ENCODE results near the gene HOXB8.

HOXB8 gene

DNA sequence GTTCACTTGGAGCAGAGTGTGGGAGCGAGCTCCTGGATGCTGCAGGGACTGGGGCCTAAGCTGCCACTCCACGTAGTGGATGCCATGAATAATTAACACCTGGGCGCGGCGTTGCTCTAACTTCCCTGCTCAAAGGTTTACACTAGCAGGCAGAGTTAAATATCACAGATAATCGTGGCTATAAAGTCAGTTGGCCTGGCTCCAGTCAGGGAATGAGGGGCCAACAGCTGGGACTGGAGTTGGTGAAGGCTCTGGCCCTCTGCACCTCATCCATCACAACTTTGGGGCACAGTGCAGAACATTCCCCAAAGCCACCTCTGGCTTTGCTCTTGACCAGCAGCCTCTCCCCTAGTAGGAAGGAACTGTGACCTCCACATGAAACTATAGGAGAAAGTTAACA is 47.9 kb downstream of the HOXB8 start:
- DNase-seq, result no peak

DNA sequence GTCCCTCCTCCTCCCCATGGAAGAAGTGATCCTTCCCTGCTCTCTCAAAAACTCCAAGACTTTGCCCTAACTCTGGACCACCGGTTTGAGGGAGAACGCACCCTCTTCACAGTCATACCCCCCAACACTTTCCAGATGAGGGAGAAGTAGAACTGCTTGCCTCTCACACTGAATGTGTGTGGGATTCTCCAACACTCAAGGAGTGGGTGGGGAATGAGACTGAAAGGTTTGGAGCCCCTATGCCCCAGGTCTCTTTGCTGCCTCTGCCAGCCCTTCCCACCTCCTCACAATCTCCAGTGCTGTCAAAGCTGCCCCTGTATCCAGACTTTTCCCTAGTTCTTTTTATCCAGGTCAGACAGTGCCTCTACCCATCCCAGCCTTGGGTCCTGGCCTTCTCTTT is 48.4 kb downstream of the HOXB8 start:
- DNase-seq, result no peak

DNA sequence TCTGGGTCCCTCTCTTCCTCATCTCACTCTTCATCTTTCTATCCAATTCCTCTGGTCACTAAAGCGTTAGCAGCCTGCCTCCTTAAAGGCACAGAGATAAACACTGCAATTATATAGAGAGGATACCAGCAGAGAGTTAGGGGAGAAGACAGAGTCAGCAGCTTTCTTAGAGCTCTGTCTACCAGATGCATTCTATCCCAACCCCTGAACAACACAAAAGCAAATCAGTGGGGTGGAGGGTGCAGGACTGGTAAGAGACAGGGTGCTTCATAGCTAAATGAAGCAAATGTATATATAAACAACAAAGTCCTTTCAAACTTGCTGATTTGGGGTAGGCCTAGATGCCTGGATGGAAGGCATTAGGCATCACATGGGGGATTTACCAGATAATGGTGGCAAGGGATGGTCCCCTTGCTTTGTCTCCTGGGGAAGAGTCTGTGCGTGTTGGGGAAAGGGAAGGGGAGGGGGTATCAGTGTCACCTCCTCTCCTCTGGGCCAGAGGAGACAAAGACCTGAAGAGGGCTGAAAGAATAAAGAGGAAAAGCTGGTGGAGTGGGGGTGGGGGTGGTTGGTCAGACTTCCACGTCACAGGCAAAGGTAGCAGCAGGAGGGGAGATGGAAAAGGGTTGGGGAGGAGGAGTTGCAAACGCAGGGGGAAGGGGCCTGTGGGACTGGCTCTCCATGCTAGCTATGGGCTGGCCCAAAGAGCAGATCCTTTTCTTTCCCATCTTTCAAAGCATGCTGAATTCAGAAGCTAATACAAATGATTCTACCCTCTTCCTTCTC is 49.0 kb downstream of the HOXB8 start:
- DNase-seq, result no peak

DNA sequence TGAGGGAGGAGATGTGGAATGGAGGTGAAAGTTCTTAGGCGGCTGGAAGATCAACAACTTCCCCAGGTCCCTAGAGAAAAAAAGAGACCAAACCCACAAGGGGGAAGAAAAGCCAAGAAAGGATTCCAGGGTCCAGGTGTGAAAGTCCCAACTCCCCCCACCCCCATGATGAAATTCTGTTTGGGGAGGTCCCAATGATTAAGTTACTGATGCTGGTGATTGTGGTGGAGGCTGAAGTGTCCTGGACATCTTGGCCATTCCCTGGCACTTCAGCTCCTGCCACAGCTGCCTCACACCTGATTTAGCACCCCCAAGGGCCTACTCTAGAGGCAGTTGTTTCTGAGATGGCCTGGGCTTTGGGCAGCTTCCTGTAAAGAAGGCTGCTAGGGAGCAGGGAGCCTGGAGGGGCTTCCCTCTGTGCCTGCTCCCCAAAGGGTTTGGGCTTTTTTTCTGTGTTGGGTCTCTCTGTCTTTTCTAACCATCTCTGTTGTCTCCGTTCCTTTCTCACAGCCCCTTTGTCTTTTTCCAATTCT is 50.0 kb downstream of the HOXB8 start:
- DNase-seq, result no peak

DNA sequence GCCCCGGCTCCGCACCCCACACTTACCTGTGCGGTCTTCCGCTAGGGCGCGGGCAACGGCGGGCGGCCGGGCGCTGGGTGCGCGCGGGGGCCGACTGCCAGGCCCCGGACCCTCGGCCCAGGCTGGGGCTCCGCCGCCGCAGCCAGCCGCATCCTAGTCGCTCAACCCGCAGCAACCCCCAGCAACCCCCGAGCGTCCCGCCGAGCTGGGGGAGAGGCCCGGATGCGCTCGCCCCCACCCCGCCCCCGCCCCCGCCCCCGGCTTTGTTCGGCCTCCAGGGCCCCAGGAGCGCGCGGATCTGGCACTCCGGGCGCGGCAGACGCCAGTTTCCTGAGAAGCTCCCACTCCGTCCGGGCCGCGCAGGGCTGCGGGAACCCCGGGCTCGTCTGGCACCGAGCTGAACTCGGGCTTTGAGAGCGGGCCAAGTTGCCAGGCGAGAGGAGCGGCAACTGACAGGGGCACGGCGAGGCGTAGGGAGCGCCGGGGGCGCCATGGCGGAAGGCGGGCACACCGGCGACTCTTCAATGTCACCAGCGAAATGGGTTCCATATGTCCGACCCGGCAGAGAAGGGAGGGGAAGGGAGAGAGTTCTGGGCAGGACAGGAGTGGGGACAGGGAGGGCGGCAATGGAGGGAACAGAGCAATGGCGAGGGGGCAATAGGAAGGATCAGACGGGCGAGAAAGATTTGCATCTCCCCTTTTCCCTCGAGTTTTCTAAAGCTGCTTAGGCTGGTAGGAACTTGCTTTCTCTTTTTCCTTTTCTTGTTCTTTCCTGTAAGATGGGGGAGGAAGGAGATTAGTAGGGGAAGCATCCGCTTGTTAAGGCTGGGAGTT is 50.7 kb downstream of the HOXB8 start:
- DNase-seq, result no peak

DNA sequence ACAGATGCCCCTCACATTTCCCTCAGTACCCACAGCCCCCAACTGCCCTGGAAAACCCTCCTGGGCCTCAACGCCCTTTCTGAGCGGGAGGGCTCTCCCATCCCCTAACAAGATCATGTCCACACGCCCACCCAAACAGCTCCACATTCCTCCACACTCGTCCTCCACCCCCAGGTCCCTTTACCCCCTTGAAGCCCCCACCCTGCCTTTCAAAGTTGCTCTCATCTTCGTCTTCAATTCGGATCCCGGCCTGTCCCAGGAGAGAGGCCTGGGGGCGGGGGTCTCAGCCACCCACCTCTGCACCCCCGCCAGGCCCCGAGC is 51.3 kb downstream of the HOXB8 start:
- no peak for DNase-seq

DNA sequence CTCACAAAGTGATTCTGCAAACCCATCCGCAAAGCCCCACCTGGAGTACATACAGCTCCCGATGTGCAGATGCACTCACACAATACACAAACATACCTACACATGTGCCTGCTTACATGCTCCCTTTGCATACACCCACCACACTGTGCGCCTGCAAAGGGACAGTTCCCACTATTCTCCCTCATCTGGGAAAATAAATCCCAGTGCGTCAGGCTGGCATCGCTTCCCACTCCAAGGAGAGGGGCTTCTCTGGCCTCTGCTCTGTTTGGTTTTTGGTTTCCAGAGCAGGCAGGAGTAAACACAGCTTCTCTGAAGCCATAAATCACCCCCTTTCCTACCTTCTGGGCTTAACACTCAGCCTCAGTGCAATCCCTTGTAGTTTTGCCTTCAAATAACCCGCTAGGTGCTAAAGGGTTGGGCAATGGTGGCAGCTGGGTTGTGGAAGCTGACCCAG is 51.7 kb downstream of the HOXB8 start:
- no peak for DNase-seq

DNA sequence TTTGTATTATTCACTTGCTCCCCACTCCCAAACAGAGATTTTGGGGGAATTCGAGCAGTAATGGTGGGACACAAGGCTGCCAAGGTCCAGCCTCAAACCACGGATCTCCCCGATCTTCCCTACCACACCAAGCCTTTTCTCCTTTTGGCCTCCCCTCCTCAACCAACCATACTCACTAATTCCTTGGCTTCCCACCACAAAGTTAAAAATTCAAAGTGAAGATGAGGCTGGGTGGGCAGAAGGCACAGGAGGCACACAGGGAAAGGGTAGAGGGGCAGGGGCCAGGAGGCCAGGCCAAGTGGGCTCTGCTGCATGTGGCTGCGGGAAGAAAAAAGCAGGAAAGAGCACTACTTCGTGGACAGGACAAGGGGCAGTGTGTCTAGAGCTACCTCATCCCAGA is 52.2 kb downstream of the HOXB8 start:
- no peak for DNase-seq
